Kasumi-1 (cell line): ENCODE results near the gene GNG7.
A peak's percentile ranks its signal among the peaks of the same experiment; 100 is the strongest.
"Not testable (repeated sequence)": the region's sequence is repeated elsewhere in the genome, so short reads cannot be mapped to it uniquely, and the experiment has no call there.

Source experiments
- DNase-seq, 2 experiments: peaks; one replicate each; lab custom pipeline; 2025; lab: John Stamatoyannopoulos, UW

Gene GNG7

GRCh38 chr19:2641332-2641698, 61.2 kb downstream of the GNG7 start:
- no peak for DNase-seq

GRCh38 chr19:2640563-2641331, 61.7 kb downstream of the GNG7 start:
- DNase-seq: no peak

GRCh38 chr19:2639999-2640398, 62.5 kb downstream of the GNG7 start:
- no peak for DNase-seq

GRCh38 chr19:2638417-2638940, 64.0 kb downstream of the GNG7 start:
- no peak for DNase-seq

GRCh38 chr19:2636897-2637683, 65.4 kb downstream of the GNG7 start:
- DNase-seq: peak; percentile 29 to 34

- no peak for DNase-seq
Measured at GRCh38 chr19:2636141-2636896, 66.2 kb downstream of the GNG7 start.

GRCh38 chr19:2634960-2635359, 67.5 kb downstream of the GNG7 start:
- DNase-seq: no peak

DNA sequence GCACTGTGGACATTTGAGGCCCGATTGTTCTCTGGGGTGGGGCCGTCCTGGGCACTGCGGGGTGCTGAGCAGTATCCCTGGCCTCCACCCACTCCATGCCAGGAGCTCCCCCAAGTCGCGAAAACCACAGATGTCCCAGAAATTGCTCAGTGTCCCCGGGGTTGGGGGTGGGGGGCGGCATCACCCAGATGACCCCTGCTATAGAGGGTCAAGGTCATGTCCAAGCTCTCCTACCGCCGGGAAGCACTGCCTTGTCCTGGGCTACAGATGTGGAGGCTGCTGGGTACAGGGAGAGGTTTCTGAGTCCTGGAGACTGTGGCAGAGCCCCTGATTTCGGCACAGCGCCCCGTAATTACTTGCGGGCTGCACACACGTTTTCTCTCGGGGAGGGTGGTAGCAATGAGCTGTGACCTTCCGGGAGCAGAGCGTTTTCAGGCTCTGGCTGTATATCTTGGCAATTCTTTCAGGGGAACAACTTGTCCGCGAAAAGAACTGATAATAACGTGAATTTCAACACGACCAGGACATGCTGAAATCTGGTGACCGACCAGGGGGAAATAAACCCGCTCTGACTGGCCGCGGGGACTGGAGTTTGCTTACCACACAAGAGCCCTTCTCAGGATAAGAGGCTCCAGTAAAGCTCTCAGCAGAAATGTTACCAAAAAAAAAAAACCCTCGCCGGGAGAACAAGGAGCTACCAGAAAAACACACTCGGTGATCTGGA, 68.1 kb downstream of the GNG7 start:
- no peak for DNase-seq

GRCh38 chr19:2633693-2634075, 68.8 kb downstream of the GNG7 start:
- no peak for DNase-seq

GRCh38 chr19:2631213-2631821, 71.2 kb downstream of the GNG7 start:
- peak; percentile 74 to 78 for DNase-seq

DNA sequence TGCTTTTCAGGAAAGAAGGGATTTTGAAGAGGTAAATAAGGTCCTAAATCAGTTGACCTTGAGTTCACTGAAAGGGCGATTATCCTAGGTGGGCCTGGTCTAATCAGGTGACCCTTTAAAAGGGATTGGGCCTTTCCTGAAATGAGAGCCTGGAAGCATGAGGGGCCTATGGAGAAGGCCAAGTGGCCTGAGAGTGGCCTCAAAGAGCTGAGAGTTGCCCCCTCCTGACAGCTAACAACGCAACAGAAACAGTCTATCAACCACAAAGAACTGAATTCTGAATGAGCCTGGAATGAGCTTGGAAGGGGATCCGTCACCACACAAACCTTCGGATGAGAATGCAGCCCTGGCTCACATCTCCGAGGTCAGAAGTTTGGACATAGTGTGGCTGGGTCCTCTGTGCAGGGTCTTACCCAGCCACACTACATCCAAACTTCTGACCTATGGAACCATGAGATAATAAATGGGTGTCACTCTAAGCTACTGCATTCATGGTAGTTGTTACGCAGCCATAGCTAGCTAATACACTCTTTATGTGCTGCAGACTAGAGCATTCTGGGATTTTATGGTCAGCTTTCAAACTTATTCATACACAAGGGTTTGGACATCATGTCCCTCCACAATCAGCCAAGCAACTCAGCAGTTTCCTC, 72.0 kb downstream of the GNG7 start:
- DNase-seq: no peak

DNA sequence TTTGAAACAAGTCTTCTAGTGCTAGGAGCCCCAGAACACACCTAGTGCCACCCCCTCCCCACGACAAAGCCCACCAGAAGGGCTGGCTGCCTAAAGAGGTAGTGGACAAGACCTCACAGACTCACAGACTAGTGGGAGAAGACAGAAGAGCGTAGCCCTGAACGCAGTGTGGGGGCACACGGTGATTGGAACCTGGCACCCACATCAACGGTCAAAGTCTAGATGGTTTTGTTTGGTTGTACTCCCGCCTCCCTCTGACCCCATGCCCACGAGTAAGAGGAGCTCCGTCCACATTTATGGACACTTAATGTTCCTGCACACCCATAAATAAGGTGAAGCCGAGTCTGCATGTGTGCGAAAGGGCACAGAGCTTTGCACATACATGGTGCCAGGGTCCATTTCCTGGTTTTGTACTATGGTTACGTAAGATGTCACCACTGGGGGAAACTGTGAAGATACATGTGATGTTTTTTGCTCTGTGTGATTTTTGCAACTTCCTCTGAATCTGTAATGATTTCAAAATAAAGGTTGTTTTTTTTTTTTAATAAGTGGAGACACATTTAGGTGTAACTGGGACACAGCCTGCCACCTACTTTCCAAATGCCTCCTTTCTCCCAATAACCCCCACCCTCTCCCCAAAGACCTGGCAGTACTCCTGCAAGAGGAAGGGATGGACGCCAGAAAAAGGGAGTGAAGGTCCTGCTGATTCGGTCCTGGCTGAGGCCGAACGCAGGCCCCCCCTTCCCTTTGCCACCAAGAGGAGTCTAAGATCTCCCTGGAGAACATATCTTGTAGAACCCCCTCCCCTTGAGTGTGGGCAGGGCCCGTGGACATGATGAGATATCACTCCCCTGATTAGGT, 72.8 kb downstream of the GNG7 start:
- peak; percentile 26 to 46 for DNase-seq

GRCh38 chr19:2628597-2628996, 73.9 kb downstream of the GNG7 start:
- no peak for DNase-seq

DNA sequence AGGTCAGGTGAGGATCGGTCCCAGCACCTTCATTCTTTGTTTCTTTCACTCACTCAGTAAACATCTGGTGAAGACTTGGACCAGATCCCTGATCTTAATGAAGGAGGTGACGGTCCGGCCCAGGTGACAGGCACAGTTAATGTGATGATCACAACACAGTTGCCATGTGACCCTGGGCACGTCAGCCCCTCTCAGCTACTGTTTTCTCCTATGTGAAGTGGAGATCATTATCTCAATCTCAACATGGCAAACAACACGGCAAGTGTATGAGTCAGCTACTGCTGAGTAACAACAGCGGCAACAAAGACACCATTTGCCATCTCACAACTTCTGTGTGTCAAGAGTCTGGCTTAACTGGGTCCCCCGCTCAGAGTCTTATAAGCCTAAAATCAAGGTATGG, 74.6 kb downstream of the GNG7 start:
- no peak for DNase-seq

- DNase-seq: no peak
Measured at GRCh38 chr19:2627319-2627829, 75.1 kb downstream of the GNG7 start.

DNA sequence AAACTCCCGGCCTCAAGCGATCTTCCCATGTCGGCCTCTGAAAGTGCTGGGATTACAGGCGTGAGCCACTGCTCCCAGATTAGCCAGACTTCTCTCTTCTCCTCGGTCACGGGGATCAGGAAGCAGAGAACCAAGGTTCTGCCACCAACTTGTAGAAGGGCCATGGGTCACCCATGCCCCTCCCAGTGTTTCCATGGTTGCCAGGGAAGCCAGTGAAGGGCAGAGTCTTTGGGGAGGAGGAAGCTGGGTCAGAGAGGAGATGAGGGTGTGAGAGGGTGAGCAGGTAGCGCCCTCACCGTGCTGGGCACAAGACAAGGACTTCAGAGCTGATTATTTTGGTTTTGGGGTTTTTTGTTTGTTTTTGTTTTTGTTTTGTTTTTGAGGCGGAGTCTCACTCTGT, 77.1 kb downstream of the GNG7 start:
- no peak for DNase-seq

DNA sequence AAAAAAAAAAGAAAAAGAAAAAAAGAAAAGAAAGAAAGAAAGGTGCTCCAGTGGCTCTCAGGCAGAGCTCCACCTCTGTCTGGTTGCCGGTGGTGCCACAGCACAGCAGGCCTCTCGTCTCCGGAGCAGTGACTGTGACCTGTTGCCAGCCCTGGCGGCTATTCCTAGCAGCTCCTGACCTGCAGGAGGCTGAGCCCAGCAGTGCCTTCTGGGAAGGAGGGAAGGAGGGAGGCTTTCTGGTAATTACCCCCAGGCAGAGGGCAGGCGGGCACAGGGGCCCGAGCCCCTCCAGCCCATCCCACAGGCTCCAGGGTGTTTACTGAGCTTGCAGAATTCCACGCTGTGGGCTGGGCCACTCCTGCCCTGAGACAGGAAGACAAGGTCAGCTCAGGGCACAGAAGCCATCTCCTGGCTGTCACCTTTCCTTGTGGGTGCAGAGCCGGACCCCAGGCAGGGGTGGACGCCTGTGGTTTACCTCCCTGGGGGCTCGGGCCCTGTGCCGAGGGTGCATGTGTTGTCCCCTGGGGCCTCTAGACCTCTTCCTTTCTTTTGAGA, 77.9 kb downstream of the GNG7 start:
- DNase-seq: no peak

DNA sequence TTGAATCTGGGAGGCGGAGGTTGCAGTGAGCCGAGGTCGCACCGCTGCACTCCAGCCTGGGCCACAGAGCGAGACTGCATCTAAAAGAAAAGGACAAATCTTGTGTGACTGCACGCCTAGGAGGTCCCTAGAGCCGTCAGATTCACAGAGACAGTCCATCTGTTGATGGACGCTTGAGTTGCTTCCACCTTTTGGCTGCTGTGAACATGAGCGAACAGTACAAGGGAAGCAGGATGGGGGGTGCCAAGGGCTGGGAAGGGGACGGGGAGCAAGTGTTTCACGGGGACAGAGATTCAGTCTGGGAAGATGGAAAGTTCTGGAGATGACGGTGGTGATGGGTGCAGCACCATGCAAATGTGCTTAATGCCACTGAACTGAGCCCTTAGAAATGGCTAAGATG, 78.7 kb downstream of the GNG7 start:
- no peak for DNase-seq

DNA sequence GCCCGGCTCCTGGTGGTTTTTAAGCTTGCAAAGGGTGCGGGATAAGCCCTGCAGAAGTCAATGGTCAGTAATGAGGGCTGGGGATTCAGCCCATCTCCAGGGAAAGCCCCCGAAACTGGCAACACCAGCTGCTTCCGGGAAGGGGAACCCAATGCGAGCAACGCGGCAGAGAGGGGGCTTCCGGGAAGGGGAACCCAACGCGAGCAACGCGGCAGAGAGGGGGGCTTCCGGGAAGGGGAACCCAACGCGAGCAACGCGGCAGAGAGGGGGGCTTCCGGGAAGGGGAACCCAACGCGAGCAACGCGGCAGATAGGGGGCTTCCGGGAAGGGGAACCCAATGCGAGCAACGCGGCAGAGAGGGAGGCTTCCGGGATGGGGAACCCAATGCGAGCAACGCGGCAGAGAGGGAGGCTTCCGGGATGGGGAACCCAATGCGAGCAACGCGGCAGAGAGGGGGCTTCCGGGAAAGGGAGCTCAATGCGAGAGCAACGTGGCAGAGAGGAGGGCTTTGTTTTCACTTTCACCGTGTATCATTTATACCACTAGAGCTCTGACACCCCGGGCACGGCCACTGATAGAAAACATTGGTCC, 80.0 kb downstream of the GNG7 start:
- not testable (repeated sequence) for DNase-seq
